ENCODE data around the gene GRN. TPM values are rescaled to one million over a fixed set of nuclear protein-coding genes. Genes with fewer than 3 reads are reported as not detected.
A peak's percentile ranks its signal among the peaks of the same experiment; 100 is the strongest.
"Not testable (repeated sequence)": the region's sequence is repeated elsewhere in the genome, so short reads cannot be mapped to it uniquely, and the experiment has no call there.

GRN gene
- total RNA-seq, 2 experiments from 2014 or later = 53.5 to 58.8 TPM

GRCh38 chr17:44324571-44325275 lies 20.4 kb upstream of the GRN start, which contains the start of gene SLC25A39:
SLC25A39 (minus strand) TSS chr17:44324823; CDS start chr17:44323562, 1,261 bp downstream.
- Mint-ChIP-seq H3K4me1 (peaks cover 20% of the 10 kb centered on the region), H3K27ac (peak within 1 kb of the TSS; percentile 93), H3K9me3 (no peaks in the 10 kb centered on the region), H3K36me3 (peaks cover 2% of the 10 kb centered on the region), H3K27me3 (no peaks in the 10 kb centered on the region), H3K4me3 (peak within 1 kb of the TSS; percentile 90)
- ATAC-seq (ENCODE audit: low read depth) (peak; percentile 77), DNase-seq (peak; percentile 100)
- POLR2A ChIA-PET = interaction anchor here (0.6 to 3.8 kb wide), 7 partner anchors 77 to 184 kb away, joined by 3 to 45 read pairs (median 9); partner anchors contain the start of genes ATXN7L3 and UBTF

GRCh38 chr17:44326861-44327444 lies 18.1 kb upstream of the GRN start:
- peak overlapping the region; percentile 84 for H3K27ac Mint-ChIP-seq
- no peaks in the 10 kb centered on the region for H3K27me3 Mint-ChIP-seq
- ATAC-seq (ENCODE audit: low read depth) (peak; percentile 73), DNase-seq (peak; percentile 89)
- POLR2A ChIA-PET = interaction anchor here (0.6 to 3.8 kb wide), 11 partner anchors 99 to 203 kb away, joined by 3 to 38 read pairs (median 5); partner anchors contain the start of genes ATXN7L3, HDAC5, TMUB2 and UBTF
- H3K4me1 Mint-ChIP-seq = peaks cover 27% of the 10 kb centered on the region
- H3K36me3 Mint-ChIP-seq = no peaks in the 10 kb centered on the region
- H3K4me3 Mint-ChIP-seq = peak overlapping the region; percentile 90
- no peaks in the 10 kb centered on the region for H3K9me3 Mint-ChIP-seq

- peaks cover 24% of the 10 kb centered on the region for H3K4me1 Mint-ChIP-seq
- POLR2A ChIA-PET = interaction anchor here (0.7 to 3.8 kb wide), 7 partner anchors 106 to 142 kb away, joined by 3 to 38 read pairs (median 4); no protein-coding TSS in a partner anchor
- DNase-seq (no peak), ATAC-seq (ENCODE audit: low read depth) (no peak)
- H3K36me3 Mint-ChIP-seq = no peaks in the 10 kb centered on the region
- no peak overlapping the region for H3K4me3 Mint-ChIP-seq
- no peaks in the 10 kb centered on the region for H3K27me3 Mint-ChIP-seq
- peak overlapping the region; percentile 56 for H3K27ac Mint-ChIP-seq
- H3K9me3 Mint-ChIP-seq = no peaks in the 10 kb centered on the region
These were observed 17.2 kb upstream of the GRN start for GRCh38 chr17:44327715-44328449.

GRCh38 chr17:44329516-44329915 lies 15.6 kb upstream of the GRN start:
- DNase-seq; H3K27ac Mint-ChIP-seq; ATAC-seq (ENCODE audit: low read depth); H3K36me3 Mint-ChIP-seq; H3K27me3 Mint-ChIP-seq; H3K9me3 Mint-ChIP-seq; H3K4me3 Mint-ChIP-seq: not testable (repeated sequence)
- peaks cover 15% of the 10 kb centered on the region for H3K4me1 Mint-ChIP-seq
- POLR2A ChIA-PET = interaction anchor here (0.6 to 2.6 kb wide), 2 partner anchors 126 to 141 kb away, joined by 3 to 10 read pairs; no protein-coding TSS in a partner anchor

DNA sequence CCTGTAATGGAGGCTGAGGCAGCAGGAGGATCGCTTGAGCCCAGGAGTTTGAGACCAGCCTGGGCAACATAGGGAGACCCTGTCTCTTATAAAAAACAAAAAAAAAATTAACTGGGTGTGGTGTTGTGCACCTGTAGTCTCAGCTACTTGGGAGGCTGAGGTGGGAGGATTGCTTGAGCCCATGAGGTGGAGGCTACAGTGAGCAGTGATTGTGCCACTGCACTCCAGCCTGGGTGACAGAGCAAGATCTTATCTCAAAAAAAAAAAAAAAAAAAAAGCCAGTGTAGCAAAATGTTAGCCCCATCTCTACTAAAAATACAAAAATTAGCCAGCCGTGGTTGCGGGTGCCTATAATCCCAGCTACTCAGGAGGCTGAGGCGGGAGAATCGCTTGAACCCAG lies 14.8 kb upstream of the GRN start:
- H3K4me3 Mint-ChIP-seq; ATAC-seq (ENCODE audit: low read depth); H3K27ac Mint-ChIP-seq; H3K36me3 Mint-ChIP-seq; H3K9me3 Mint-ChIP-seq; H3K27me3 Mint-ChIP-seq; DNase-seq: not testable (repeated sequence)
- POLR2A ChIA-PET = interaction anchor here (0.6 to 2.6 kb wide), 6 partner anchors 109 to 219 kb away, joined by 3 to 12 read pairs (median 5); no protein-coding TSS in a partner anchor
- peaks cover 15% of the 10 kb centered on the region for H3K4me1 Mint-ChIP-seq

DNA sequence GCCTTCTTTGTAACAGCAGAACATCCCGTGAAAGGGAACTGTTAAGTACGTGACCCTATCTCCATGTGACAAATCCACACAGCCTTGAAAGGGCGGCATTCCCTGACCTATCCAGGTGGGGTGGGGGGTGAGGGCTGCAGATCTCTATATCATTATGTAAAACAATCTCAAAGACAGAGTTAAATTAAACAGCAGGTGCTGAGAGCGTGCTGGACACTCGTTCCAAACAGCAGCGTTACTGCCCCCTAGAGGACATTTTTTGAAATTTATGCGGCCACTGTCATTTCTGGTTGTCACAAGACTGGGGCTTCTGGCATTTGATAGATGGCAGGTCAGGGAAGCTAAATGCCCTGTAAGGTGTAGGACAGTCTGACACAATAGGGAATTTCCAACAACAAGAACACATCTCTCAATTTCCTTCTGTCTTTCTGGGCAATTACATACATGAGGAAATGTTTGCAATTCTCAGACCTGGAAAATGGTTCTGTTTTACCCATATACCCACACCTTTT lies 13.8 kb upstream of the GRN start:
- peaks cover 2% of the 10 kb centered on the region for H3K27me3 Mint-ChIP-seq
- H3K9me3 Mint-ChIP-seq = no peaks in the 10 kb centered on the region
- no peak overlapping the region for H3K27ac Mint-ChIP-seq
- DNase-seq (no peak), ATAC-seq (ENCODE audit: low read depth) (peak; percentile 27)
- no peak overlapping the region for H3K4me3 Mint-ChIP-seq
- no peaks in the 10 kb centered on the region for H3K36me3 Mint-ChIP-seq
- POLR2A ChIA-PET = interaction anchor here (0.9 to 2.6 kb wide), 6 partner anchors 86 to 145 kb away, joined by 3 to 12 read pairs (median 5); partner anchors contain the start of gene TMUB2
- peaks cover 13% of the 10 kb centered on the region for H3K4me1 Mint-ChIP-seq

- no peak for ATAC-seq (ENCODE audit: low read depth)
- no peaks in the 10 kb centered on the region for H3K9me3 Mint-ChIP-seq
- H3K4me3 Mint-ChIP-seq = no peak overlapping the region
- peaks cover 7% of the 10 kb centered on the region for H3K4me1 Mint-ChIP-seq
- no peak for DNase-seq
- H3K36me3 Mint-ChIP-seq = no peaks in the 10 kb centered on the region
- no peak overlapping the region for H3K27ac Mint-ChIP-seq
- POLR2A ChIA-PET = interaction anchor here (1.3 kb wide), 1 partner anchor 12 kb away, joined by 3 read pairs; the partner anchor contains the start of gene GRN
- H3K27me3 Mint-ChIP-seq = peaks cover 2% of the 10 kb centered on the region
These were observed 11.7 kb upstream of the GRN start for GRCh38 chr17:44333371-44333770.

- H3K4me3 Mint-ChIP-seq = no peak overlapping the region
- H3K36me3 Mint-ChIP-seq = no peaks in the 10 kb centered on the region
- no peak overlapping the region for H3K27ac Mint-ChIP-seq
- H3K4me1 Mint-ChIP-seq = peaks cover 7% of the 10 kb centered on the region
- peaks cover 2% of the 10 kb centered on the region for H3K27me3 Mint-ChIP-seq
- POLR2A ChIA-PET = interaction anchor here (0.9 kb wide), 1 partner anchor 124 kb away, joined by 3 read pairs; no protein-coding TSS in a partner anchor
- DNase-seq = no peak
- H3K9me3 Mint-ChIP-seq = no peaks in the 10 kb centered on the region
- no peak for ATAC-seq (ENCODE audit: low read depth)
These were observed 10.8 kb upstream of the GRN start for GRCh38 chr17:44334315-44334714.

- H3K4me3 Mint-ChIP-seq = no peak overlapping the region
- DNase-seq = no peak
- no peaks in the 10 kb centered on the region for H3K9me3 Mint-ChIP-seq
- ATAC-seq (ENCODE audit: low read depth) = no peak
- no peak overlapping the region for H3K27ac Mint-ChIP-seq
- peaks cover 2% of the 10 kb centered on the region for H3K27me3 Mint-ChIP-seq
- H3K36me3 Mint-ChIP-seq = no peaks in the 10 kb centered on the region
- POLR2A ChIA-PET = interaction anchor here (0.9 kb wide), 1 partner anchor 125 kb away, joined by 3 read pairs; no protein-coding TSS in a partner anchor
- H3K4me1 Mint-ChIP-seq = peaks cover 7% of the 10 kb centered on the region
These were observed 10.4 kb upstream of the GRN start for GRCh38 chr17:44334727-44335126.

DNA sequence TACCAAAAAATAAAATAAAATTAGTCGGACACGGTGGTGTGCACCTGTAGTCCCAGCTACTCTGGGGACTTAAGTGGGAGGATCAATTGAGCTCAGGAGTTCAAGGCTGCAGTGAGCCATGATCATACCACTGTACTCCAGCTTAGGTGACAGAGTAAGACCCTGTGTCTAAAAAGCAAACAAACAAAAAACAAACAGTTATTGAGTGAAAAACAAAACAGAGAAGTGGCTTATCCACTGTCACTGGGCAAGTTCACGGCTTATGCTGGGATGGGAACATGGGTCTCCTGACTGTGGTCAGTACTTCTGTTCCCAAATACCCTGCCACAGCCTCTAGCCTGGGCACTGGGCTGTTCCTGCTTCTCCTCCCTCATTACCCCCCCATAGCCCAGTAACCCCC lies 9.5 kb upstream of the GRN start:
- POLR2A ChIA-PET = no interaction called here
- ATAC-seq (ENCODE audit: low read depth) (no peak), DNase-seq (no peak)
- peaks cover 5% of the 10 kb centered on the region for H3K27me3 Mint-ChIP-seq
- peaks cover 7% of the 10 kb centered on the region for H3K4me1 Mint-ChIP-seq
- no peaks in the 10 kb centered on the region for H3K9me3 Mint-ChIP-seq
- H3K36me3 Mint-ChIP-seq = no peaks in the 10 kb centered on the region
- H3K4me3 Mint-ChIP-seq = no peak overlapping the region
- H3K27ac Mint-ChIP-seq = no peak overlapping the region

DNA sequence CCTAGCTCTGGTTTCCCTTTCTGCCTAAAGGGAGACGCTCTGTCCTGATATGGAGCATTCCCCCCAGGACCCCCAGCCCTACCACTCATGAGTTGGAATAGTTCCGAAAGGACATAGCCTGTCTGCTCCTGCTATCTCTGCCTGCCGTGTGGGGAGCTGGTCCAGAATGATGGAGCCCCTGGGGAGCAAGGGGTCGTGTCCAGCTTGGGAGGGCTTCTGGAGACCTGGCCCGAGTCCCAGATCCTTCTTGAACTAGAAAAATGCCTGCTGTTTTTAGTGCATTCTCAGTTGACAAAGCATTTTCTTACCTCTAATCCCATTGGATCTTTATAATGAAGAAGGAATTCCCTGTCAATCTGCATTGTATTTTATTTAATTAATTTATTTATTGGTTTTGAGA lies 9.1 kb upstream of the GRN start:
- no peaks in the 10 kb centered on the region for H3K36me3 Mint-ChIP-seq
- no peak for DNase-seq
- H3K4me3 Mint-ChIP-seq = no peak overlapping the region
- H3K4me1 Mint-ChIP-seq = peaks cover 7% of the 10 kb centered on the region
- POLR2A ChIA-PET = no interaction called here
- no peak for ATAC-seq (ENCODE audit: low read depth)
- H3K27ac Mint-ChIP-seq = no peak overlapping the region
- H3K9me3 Mint-ChIP-seq = no peaks in the 10 kb centered on the region
- peaks cover 6% of the 10 kb centered on the region for H3K27me3 Mint-ChIP-seq

- no peak for ATAC-seq (ENCODE audit: low read depth)
- H3K27ac Mint-ChIP-seq = no peak overlapping the region
- DNase-seq = no peak
- H3K4me3 Mint-ChIP-seq = no peak overlapping the region
- H3K36me3 Mint-ChIP-seq = no peaks in the 10 kb centered on the region
- POLR2A ChIA-PET = no interaction called here
- H3K9me3 Mint-ChIP-seq = no peaks in the 10 kb centered on the region
- peaks cover 22% of the 10 kb centered on the region for H3K27me3 Mint-ChIP-seq
- H3K4me1 Mint-ChIP-seq = no peaks in the 10 kb centered on the region
These were observed 6.4 kb upstream of the GRN start for GRCh38 chr17:44338702-44339101.

GRCh38 chr17:44340553-44340952 lies 4.5 kb upstream of the GRN start:
- H3K4me3 Mint-ChIP-seq; H3K36me3 Mint-ChIP-seq; ATAC-seq (ENCODE audit: low read depth); DNase-seq; H3K27ac Mint-ChIP-seq; POLR2A ChIA-PET; H3K9me3 Mint-ChIP-seq; H3K4me1 Mint-ChIP-seq: not testable (repeated sequence)
- H3K27me3 Mint-ChIP-seq = peaks cover 22% of the 10 kb centered on the region
